CD4-positive, alpha-beta T cell treated with Interferon alpha-2 for 1 hour (primary cell): ENCODE results near the gene ABCC6.

Source experiments
- DNase-seq, 2 donors: peaks; one replicate each; pipeline ENCODE4 v3.0.0-alpha.2; 2020 to 2022

ABCC6 gene

GRCh38 chr16:16139061-16139460 is 84.2 kb downstream of the ABCC6 start:
- no peak for DNase-seq

- no peak for DNase-seq
Observed at GRCh38 chr16:16138034-16138635, 85.2 kb downstream of the ABCC6 start.

- DNase-seq: no peak
Observed at GRCh38 chr16:16137110-16137509, 86.2 kb downstream of the ABCC6 start.

- DNase-seq: no peak
Observed at GRCh38 chr16:16136588-16136987, 86.7 kb downstream of the ABCC6 start.

GRCh38 chr16:16133943-16134604 is 89.2 kb downstream of the ABCC6 start:
- no peak for DNase-seq

- no peak for DNase-seq
Observed at GRCh38 chr16:16131659-16132058, 91.6 kb downstream of the ABCC6 start.

DNA sequence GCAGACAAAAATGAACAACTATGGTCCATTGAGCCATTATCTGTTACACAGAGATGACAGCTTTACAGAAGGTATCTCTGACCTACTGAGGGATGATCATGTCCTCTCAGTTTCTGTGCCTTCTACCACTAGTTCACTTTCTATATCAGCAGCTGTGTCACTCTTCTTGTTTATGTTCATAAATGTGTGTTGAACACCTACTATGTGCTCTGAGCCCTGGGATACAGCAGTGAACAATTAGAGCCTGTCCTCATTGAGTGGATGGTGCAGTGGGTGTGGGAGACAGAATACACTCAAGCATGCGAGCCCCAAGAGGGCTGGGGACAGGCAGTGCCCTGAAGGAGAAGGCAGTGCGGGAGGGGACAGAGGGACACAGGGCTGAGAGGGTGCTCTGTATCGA is 92.1 kb downstream of the ABCC6 start:
- DNase-seq: no peak

- peak; percentile 63 to 76 for DNase-seq
Observed at GRCh38 chr16:16127469-16128116, 95.7 kb downstream of the ABCC6 start.

DNA sequence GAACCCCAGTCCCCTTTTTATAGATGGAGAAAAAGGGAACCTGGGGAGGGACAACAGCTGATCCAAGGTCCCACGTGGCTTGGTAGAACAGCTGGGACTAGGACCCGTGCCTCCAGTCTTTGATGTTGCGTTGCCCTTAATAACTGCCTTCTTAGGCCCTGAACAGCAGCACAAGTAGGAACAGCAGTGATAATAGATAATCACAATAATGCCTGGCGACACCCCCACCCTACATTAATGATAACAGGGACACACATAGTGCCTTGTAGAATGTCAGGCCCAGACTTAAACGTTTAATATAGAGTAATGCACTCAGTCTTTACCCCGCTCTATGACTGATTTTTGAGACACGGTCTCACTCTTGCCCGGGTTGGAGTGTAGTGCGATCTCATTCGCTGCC is 96.4 kb downstream of the ABCC6 start:
- DNase-seq: no peak

GRCh38 chr16:16124974-16125373 is 98.3 kb downstream of the ABCC6 start:
- no peak for DNase-seq

DNA sequence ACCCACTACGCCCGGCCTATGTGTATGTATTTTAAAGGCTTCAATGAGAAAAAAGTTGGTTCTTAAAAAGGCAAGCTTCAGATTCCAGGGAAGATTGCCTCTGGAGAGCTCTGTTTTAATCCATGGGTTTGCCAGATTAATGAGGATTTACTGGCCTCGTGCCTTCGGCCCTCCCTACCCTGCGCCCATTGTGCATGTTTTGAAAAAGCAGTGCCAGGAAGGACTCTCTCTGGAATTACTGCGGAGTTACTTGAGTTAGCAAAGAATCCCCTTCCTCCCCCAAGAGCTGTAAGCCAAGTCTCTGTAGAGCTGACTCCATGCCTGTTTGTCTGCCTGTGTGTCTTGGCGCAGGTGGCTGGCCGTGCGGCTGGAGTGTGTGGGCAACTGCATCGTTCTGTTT is 98.9 kb downstream of the ABCC6 start:
- no peak for DNase-seq

GRCh38 chr16:16122264-16122663 is 101.0 kb downstream of the ABCC6 start:
- no peak for DNase-seq

- DNase-seq: no peak
Observed at GRCh38 chr16:16121185-16121727, 102.0 kb downstream of the ABCC6 start.

DNA sequence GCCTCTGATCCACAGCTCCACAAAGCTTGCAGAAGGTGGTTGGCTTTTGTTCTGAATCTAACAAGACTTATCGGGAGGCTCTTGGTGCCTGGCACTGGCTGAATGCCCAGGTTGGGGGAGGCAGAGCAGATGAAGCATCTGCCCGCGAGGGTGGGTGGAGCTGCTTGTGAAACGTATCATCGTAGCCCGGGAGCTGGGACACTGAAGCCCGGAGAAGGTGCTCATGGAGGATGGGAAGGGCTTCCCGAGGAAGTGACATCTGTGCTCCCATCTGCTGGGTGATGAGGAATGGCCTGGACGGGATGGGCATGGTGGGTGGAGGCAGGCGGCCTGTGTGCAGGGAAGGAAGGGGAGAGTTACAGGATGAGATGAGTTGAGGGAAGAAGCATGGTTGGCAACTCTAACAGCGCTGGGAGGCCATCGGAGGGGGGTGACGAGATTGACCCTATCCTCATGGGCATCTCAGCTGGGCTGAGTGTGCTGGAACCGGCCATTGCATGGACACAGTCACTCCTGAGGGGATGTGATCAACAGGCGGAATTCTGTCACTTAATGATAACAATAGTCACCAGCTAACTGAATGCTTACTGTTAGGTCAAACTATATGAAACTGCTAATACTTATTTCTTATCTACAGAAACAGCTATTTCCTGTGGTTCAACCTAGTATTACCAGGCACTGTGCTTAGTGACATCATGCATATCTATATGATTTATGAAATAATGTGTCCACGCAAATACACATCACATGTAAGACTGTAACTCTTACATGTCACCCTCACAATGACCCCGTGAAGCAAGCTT is 102.7 kb downstream of the ABCC6 start:
- no peak for DNase-seq

DNA sequence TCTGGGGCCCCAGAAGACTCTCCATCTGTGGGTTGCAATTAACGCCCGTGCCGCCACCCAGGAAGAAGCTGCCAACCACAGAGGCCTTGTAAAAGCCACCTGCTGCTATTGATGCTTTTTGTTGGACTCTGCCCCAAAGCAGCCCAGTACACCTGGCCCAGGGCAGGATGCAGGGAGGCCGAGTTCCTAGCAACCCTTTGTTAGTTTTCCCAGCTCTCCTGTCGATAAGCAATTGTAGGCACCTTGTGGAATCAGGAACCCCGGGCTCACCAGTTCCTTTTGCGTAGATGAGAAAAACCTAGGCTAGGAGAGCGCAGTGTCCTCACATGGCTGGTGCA is 103.3 kb downstream of the ABCC6 start:
- DNase-seq: peak in 1 of 2 donors; percentile 7

DNA sequence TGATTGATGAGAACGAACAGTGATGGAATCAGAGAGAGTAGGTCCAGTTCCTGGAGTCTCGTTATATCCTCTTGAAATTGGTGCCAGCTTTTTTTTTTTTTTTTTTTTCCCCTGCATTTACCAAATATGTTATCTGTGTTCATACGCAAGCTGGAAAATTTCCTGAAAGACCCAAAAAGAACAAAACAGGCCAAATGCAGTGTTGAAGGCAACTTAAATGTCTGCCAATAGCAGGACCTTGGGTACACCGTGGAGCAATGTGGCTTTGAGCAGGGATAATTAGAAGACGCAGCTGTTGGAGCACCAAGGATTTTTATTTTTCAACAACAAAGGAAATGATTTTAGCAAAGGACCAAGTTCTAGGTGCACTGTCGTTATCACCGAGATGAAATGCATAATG is 105.0 kb downstream of the ABCC6 start:
- DNase-seq: no peak

- no peak for DNase-seq
Observed at GRCh38 chr16:16116841-16117240, 106.5 kb downstream of the ABCC6 start.

GRCh38 chr16:16113076-16113475 is 110.2 kb downstream of the ABCC6 start:
- no peak for DNase-seq

DNA sequence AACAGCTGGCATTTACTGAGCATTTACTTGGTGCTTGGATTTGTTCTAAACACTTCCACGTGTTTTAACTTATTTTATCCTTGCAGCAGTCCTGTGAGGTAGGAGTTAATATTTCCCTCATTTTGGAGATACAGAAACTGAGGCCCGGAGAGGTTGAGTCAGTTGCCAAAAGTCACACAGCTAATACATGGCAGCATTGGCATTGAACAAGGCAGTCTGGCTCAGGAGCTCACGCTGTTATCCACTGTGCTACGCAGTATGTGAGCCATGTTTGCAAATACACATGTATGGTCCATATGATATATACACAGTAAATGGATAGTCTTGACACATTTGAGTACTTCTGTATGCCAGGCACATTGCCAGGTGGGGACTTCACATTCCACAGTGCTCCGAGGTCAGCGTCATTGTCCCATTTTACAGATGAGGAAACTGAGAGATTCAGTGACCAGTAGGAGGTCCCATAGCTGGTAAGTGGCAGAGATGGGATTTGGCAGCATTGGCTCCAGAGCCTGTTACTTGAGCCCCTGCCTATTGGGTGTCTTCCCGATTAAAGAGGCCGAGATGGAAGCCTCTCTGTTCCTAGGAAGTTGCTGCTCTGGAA is 110.7 kb downstream of the ABCC6 start:
- no peak for DNase-seq

GRCh38 chr16:16111639-16112038 is 111.7 kb downstream of the ABCC6 start:
- DNase-seq: no peak

GRCh38 chr16:16110111-16110490 is 113.2 kb downstream of the ABCC6 start:
- DNase-seq: no peak

DNA sequence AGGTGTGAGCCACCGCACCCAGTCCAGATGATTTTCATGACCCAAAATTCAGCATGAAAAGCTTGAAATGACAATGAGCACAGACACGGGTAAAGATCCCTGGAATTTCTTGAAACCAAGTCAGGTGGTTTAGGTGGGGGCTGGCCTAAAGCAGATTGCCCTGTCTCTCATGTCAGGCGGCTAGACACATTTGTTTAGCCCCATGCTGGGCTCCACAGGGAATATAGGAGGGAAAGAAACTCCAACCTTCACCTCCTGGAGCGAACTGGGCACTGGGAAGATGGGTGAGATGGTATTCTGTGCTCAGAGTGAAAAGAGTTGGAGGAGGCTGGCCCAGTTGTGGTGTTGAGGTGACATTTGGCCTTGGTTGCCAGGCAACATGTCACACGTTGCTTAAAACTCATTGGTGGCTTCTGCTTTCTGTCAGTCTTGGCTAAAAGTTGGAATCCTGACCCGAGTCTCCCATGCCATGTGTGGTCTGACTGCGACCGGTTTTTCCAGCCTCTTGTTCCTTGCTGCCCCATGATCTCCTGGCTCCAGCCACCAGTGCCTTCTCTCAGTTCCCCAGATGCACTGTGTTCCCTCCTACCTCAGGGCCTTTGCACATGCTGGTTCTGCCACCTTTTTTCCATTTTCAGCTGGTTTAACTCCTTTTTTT is 113.7 kb downstream of the ABCC6 start:
- no peak for DNase-seq

GRCh38 chr16:16108759-16109158 is 114.5 kb downstream of the ABCC6 start:
- DNase-seq: no peak
